Fibroblast of skin of abdomen (primary cell): ENCODE results near the gene PPP3CA.
A peak's percentile ranks its signal among the peaks of the same experiment; 100 is the strongest.

Experiments used
- DNase-seq: peaks from one replicate; pipeline ENCODE4 v3.0.0-alpha.2; 2013

The PPP3CA gene

DNA sequence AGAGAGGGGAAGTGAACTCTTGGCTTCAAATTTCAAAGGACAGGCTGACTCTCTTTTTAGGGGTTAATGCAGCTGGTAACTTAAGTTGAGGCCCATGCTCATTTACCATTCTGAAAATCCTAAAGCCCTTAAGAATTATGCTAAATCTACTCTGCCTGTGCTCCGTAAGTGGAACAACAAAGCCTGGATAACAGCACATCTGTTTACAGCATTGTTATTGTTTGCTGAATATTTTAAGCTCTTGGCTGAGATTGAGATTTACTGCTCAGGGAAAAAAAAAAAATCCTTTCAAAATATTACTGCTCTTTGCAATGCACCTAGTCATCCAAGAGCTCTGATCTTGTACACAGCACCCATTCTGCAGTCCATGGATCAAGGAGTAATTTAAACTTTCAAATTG lies 17.7 kb downstream of the PPP3CA start:
- DNase-seq = no peak

DNA sequence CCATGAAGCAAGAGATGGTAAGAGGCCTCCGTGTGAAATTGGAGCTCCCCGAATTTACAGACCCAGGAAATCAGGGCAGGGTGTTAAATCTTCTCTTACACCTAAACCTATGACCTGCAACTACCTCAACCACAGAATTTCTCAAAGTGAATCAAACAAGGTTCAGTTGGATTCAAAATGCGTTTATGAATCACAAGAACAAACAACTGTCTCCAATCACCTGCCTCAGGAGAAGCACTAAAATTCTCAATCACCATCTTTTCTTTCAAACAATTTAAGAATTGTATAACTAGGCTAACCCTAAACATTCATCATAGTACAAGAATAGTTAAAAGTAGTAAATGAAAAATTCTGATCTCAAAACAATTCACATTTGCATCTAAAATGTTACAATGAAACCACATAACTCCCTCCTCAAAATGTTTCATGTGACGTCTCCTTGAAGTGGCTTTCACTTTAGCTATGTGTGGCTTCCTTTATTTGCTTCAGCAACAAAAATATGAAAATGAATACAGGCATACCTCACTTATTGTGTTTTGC lies 19.2 kb downstream of the PPP3CA start:
- DNase-seq = no peak

DNA sequence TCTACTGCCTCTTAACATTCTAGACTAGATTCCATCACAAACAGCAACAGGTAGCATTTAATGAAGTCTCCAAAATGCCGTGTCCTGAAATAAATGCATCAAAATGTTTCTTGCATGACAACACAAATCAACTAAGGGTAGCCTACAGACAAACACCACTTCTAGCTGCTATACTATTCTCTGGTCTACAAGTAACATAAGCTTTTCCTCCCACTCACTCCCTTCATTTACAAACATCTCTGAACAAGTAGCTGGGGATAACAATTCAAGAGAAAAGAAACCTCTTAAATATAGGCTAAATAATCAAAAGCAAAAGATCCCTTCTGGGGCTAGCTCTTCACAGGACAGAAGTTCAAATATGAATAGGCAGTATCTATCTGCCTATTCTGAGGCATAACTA lies 20.8 kb downstream of the PPP3CA start:
- DNase-seq = no peak

DNA sequence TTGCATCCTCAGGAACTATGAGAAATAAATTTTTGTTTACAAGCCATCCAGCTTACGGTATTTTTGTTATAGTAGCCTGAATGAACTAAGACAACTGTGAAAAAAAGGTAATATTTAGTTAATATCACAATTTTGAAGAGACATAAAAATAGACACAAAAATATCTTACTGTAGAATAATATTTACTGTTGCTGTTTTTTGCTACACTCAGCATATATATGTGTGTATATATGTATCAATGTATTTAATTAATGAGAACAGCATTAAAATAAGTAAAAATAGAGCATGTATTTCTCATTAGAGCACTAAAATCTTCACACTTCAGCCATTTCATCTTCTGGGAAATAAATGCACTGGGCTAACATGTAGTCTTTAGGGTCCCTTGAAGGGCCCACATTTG lies 24.6 kb downstream of the PPP3CA start:
- no peak for DNase-seq

DNA sequence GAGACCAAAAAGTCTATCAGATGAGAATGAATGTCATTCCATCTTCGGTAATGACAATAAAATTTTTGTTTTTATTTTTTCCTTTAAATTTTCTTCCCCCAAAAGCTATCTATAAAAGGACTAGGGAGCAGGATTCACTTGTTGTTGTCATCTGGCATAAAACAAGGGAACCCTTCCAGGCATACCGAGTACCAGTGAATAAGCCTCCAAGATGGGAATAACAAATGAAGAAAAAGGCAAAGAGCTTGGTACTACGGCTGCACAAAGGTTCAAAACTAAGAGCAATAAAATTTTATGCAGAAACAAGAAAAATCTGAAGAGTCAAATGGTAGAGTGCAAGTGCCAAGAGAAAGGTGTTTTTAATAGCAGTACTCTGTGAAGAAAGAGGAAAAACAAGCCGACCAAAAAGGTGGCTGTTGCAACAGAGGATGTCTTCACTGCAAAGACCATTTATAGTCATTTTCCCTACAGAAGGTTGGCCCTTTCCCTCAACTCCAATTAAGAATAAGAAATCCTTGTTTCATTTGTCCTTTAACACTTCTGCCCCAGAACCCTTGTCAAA lies 25.8 kb downstream of the PPP3CA start:
- DNase-seq = no peak

DNA sequence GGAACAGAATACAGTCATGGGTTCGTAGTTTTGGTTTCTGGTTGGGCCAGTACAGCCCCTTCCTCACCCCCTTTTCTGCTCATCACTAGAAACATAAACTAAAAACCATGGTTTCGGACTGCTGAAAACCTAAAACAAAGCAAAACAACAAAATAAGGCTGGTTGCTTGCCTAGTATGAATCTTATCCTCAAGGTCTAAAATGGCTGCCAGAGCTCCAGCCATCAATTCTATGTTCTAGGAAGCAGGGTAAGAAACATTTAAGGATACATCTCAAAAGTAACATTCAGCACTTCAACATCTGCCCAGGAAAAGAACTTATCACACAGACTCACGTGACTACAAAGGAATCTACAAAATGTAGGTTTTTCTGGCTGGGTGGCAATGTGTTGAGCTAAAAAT lies 31.5 kb downstream of the PPP3CA start:
- no peak for DNase-seq

DNA sequence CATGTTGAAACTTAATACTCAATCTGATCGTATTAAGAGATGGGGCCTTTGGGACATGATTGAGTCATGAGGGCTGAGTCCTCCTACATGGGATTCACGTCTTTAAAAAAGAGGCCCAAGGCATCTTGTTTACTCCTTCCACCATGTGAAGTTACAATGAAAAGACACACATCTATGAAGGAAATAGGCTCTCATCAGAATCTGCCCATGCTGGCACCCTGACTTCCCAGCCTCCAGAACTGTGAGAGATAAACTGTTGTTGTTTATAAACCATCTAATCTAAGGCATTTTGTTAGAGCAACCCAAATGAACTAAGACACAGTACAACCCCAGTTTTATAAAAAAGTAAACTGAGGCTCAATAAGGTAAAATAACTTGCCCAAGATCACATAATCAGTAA lies 32.3 kb downstream of the PPP3CA start:
- DNase-seq = no peak

DNA sequence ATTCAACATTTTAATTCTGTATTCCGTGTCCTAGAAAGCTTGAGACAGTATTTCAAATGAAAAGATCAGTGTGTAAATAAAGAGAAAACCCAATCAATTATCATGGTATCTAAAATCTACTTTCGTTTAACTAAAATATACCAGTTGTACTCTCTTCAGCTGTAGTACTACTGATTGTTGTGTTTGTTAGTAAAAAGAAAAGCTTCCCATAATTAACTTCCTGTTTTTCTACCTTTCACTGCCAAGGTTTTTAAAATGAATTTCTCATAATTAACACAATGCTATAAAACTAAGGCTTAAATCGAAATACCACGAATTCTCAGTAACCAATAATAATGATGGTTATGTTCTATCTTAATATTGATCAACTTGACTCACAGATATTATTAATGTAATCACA lies 37.4 kb downstream of the PPP3CA start:
- DNase-seq = no peak

DNA sequence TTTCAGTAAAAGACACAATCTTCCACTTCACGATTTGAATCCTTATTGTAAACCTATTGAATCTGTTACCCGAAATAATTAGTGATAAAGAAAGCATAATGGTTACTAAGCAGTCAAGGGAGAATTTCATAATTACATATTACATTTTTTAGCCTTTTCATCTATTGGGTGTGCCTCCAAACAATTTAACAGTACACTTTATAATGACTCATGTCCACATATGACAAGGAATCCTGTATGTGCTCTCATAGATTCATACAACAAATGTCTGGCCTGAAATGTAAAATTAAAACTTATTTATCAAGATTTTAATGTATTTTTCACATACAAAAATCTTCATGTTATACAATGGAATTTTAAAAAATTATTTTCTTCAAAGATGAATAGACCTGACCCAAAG lies 39.4 kb downstream of the PPP3CA start:
- DNase-seq = no peak

DNA sequence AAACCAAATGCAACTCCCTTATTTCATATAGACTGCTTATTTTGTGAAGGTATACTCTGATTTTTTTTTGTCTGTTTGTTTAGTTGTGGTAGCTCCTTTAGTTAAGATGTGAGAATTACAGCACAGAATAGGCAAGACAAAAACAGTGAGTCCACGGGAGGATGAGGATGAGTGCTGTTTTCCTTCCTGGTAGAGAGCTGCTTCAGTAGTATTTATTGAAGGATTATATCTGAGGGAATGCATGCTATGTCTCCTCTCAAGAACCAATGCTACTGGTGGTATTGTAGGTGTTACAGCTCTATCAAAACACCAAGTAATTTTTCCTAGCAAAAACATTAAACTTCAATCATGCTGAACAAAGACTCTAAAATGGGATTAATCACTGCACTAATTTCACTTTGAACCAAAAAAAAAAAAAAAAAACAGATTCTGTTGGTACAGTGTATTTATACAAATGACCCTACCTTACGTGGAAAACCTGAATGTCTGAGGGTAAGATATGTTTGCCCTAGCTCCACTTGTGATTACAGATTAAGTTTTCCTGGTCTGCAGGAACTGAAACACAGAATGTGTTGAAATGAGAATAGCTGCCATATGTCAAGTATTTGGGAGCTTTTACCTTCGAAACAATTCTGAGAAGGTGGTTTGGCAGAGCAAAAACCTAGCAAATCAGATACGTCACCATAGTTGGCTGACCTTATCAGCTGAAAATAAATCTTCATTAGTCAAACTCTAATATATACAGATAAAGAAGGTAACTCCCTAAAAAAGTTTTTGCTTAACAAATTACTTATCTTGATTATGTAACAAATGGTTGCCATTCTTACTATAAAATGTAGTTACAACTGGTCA lies 40.3 kb downstream of the PPP3CA start:
- no peak for DNase-seq

DNA sequence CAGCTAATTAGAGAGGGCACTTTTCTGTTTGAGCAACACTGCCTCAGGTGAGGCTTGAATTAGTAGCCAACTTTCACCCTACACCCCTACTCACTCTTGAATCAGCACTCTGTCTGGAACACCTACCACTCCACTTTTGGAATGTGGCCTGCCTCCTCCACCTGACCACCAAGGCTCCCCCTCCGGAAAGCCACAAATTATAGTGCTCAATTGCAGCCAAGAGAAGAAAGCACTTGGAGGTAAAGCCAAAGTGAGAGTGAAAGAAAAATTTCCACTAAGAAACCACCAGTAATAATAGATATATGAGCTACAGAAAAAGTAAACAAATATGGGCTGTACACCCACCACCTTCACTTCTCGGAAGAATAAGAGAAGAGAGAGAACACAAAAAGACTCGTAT lies 41.1 kb downstream of the PPP3CA start:
- no peak for DNase-seq

DNA sequence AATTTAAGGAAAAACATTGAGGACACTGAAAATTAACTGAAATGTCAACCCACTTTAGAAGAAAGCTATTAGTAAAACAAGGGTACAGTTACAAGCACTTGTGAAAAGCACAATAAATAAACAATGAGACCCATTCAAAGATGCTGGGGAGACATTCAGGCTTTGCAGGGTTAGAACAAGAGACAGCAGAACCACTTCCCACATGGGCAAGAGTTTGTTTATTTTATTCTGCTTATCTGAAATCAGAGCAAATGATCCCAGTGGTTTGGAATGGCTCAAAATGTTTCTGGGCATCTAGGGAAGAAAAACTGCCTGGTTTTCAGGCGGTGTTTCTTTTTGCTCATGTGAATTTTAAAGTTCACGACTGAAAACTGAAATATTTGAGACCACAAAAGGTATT lies 42.4 kb downstream of the PPP3CA start:
- no peak for DNase-seq

DNA sequence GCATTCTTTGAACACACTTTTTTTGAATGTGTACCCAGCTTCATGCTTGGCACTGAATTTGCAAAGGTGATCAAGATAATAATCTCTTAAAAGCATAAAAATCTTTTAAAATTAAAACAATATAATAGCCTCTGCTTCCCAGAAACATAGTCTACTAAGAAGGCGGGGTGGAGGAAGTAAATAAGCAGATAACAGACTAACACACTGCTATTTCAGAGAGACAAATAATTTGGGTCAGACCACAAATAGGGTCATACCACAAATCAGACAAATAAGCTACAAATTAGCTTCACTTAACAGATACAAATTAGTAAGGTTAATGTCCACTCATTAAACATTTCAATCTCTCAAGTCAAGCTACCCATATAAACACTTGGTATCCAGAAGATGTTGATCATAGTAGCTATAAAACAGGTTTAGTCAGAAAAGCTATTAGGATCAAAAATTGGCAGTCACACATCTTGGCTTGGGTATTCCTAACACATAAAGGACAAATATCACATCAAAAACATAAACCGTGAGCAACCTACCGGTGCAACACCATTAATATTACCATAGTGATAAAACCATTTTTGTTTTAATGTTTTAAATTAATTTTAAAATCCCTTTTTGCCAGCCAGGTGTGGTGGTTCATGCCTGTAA lies 47.3 kb downstream of the PPP3CA start:
- DNase-seq = no peak

DNA sequence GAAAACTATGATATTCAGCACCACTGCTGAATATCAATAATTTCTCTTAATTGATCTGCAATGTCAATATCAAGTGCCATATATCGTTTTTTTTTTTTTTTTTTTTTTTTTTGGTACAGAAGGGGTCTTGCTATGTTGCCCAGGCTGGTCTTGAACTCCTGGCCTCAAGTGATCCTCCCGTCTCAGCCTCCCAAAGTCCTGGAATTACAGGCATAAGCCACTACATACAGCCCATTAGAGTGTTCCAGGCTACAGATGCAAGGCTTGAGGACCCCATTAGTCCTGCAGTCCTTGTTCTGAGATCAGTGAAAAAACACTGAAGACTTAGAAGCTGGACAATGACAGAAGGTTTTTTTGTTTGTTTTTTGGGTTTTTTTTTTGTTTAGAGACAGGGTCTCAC lies 48.3 kb downstream of the PPP3CA start:
- no peak for DNase-seq

DNA sequence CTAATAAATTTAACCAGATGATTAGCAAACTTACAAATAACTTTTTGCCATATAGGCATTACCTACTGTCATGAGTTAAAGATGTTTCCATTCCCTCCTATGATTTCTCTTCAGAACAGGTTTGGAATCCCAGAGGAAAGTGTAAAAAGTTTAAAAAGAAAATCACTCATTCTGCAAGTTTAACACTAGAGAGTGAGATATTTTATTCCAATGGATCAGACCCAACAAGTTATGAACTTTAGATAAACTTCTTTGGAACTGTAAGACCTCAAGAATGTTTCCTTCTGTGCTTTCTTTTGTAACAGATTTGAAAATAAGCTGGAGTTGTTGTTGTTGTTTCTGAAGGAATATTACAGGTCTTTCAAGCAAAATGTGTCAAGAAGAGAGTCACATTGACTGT lies 51.6 kb downstream of the PPP3CA start:
- no peak for DNase-seq

DNA sequence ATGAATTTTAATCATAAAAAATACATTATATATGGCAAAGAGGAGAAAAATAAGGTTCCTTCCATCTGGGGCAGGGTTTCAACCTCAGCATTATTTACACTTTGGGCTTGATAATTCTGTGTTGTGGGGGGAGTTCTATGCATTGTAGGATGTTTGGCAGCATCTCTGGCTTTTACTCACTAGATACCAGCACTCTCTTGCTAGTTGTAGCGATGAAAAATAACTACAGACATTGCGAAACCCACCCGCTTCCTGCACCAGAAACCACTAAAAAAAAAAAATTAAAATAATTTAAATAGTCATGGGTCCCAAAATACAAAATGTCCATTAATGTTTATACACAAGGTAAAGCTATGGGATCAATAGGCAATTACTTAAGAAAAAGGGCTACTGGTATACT lies 52.7 kb downstream of the PPP3CA start:
- no peak for DNase-seq

DNA sequence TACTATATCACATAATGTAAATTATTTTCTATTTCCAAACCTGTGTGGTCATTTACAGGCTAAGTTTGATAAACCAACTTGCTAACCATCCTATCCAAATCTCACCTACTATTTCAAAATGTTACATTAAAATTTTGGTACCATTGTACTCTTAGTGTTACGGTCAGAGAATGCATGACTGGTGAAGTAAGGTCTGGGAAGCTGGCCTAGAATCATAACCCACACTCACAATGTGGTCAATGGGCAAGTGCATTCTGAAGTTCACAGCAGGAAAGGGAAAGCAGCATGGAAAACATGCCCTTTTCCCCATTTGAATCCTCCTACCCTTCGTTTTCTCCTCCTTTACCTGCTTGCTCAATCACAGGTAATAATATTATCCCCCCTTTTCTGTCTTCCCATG lies 54.4 kb downstream of the PPP3CA start:
- no peak for DNase-seq

DNA sequence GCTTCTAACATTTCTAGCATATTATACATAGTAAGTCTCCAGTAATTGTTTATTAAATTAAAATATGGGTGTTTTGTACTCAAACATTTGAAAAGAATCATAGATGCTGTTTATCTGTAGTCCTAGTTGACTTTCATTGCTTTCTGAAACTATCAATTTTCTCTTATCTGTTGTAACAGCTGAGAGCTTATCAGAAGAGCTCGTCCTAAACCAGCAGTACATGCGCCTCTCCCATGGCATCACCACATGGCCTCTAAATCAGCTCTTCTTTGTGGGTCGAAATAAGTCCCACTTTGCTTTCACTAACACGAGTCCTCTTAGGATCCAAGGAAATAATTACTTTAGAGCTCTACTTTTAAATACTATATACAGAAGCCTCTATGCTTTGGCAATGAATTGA lies 55.1 kb downstream of the PPP3CA start:
- no peak for DNase-seq

DNA sequence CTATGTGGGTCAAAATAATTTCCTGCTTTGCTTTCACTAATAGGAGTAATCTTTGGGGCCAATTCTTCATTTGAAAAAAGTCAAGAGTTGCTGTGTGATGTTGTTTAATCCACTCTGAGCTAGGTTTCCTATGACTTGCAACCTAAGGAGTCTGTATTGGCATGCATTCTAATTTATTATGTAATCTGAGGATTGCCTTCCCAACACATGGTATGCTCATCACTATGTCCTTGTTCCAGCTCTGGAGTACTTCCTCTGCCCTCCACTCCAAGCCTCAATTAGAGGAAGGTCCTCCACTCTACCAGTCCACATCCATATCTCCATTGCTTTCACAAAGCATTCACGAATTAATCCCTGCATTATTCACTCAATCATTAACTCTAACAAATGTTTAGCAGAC lies 56.1 kb downstream of the PPP3CA start:
- no peak for DNase-seq

DNA sequence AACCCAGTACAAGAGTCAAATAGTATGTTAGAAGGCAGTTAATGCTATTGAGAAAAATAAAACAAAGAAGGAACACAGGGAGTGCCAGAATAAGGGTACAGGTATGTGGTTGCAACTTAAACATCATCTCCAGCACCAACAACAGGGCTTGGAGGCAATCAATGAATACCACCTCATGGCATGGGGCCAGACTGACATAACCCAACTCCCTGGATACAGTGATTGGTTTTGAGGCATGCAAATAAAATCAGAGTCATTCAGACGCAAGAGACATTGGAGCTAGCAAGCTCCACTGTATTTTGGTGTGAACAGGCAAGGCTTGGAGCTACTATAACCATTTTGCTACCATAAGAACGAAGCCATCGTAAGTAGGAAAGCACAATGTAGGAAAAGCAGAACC lies 56.7 kb downstream of the PPP3CA start:
- DNase-seq = no peak

DNA sequence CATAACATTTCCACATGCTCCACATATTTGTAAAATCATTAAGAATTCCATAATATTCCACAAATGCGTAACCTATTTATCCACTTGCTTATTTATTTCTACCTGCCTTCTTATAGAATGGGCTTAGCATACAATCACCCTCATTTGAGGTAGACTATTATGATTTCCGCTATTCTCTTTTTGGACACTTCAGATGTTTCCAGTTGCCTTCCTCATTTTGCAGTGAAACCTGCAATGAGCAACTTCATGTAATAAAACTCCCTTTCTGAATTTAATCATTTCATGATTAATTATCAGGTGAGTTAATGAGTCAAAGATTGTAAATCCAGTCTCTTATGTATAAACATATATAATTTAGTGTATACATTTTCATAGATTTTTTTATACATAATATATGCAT lies 58.0 kb downstream of the PPP3CA start:
- no peak for DNase-seq

DNA sequence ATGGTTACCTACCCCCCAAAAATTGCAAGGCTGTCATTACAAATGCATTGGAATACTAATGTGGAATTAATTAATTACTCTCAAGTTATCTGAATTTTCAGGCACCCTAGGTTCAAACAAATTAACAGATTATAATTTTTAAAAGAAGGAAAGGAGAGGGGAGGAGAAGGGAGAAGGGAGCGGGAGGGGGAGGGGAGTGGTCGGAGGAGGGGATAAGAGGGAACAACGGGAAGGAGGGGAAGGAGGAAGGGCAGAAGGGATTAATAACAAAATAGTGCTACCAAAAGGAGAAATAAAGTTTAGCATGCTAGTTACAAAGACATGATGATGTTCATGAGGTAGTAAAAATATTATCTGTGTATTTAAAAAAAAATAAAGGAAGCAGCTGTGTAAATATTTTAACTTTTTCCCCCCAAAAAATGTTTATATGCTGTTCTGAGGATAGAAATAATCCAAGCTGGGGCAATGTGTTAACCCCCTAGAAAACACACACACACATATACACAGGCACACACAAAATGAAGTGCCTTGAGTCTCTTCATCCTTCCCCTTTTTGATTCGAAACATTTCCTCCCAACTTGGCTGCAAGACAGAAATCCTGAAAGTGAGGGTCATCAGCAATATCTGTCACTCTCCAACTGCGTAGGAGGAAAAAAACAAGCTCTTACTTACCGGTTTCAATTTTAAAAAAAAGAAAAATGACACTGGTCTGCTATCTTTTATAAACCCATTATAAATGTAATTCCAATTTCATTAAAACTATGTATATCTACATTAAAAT lies 58.8 kb downstream of the PPP3CA start:
- peak; percentile 18 for DNase-seq

DNA sequence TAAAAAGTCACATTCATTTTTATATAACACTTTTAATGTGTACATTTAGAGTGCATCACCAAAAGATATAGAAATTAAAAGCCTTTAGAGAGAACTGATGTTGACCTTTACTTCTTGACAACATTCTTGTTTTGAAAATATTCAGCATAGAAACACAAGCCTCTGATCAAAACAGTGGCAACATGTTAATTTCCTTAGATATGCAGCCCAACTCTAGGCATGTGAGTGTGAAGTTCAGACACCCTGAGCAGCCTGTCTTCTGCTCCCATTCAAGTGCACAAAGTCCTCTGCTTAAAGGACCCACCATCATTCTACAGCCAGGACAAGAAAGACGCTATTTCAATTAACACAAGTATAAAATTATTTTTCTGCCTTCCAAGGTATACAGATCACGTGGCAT lies 60.0 kb downstream of the PPP3CA start:
- no peak for DNase-seq
